ENCODE results near the gene TAS2R46.
"Not testable (repeated sequence)": the region's sequence is repeated elsewhere in the genome, so short reads cannot be mapped to it uniquely, and the experiment has no call there.

Gene TAS2R46, protein sequence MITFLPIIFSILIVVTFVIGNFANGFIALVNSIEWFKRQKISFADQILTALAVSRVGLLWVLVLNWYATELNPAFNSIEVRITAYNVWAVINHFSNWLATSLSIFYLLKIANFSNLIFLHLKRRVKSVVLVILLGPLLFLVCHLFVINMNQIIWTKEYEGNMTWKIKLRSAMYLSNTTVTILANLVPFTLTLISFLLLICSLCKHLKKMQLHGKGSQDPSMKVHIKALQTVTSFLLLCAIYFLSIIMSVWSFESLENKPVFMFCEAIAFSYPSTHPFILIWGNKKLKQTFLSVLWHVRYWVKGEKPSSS

GRCh38 chr12:11062194-11062593 lies at the start of gene TAS2R46:
Gene TAS2R46, minus strand, starts transcription at chr12:11062294. Its CDS starts 0 bp downstream, at chr12:11062294.
- not testable (repeated sequence) for DNase-seq

- not testable (repeated sequence) for DNase-seq
Observed at GRCh38 chr12:11111213-11111612, 49.1 kb upstream of the TAS2R46 start.

DNA sequence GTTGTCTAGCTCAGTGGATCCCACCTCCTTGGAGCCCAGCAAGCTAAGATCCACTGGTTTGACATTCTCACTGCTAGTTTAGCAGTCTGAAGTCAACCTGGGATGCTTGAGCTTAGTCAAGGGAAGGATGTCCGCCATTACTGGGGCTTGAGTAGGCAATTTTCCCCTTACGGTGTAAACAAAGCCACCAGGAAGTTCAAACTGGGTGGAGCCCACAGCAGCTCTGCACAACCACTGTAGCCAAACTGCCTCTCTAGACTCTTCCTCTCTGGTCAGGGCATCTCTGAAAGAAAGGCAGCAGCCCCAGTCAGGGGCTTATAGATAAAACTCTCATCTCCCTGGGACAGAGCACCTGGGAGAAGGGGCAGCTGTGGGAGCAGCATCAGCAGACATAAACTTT lies 46.8 kb upstream of the TAS2R46 start:
- DNase-seq, result no peak

GRCh38 chr12:11107719-11108118 lies 45.6 kb upstream of the TAS2R46 start:
- DNase-seq, result no peak

DNA sequence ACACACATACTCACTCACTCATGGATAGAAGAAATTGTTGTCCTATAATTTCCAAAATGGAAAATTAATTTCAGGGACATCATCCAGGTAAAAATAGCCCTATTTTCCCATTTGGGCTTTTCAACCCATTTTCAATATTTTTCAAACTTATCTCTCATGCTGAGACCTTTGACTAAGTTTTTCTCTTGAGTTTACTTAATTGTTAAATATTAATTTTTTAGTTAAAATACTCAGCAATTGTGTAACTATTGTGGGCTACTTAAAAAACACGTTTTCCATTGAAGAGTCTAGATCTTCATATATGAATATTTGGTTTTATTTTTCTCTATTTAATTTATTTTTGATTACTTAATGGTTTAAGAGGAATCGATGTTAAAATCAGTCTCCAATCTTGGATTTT lies 44.2 kb upstream of the TAS2R46 start:
- no peak for DNase-seq

DNA sequence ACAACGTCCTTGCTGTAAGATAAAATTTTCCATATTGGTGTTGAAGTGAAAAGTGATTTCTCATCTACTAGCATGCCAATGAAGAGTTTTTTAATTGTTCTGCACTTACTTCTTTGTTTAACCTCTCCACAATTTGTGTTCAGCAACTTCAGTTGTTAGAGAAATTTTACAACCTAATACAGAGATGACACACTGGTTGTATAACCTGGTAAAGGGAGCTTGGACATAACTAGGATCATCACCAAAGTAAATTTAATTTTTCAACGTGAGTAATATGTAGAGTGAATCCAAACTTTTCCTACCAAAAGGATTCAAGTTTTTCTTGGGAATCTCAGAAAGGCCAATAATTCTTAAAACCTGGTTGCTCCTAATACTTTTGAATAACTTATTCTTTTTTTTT lies 43.5 kb upstream of the TAS2R46 start:
- DNase-seq, result no peak

DNA sequence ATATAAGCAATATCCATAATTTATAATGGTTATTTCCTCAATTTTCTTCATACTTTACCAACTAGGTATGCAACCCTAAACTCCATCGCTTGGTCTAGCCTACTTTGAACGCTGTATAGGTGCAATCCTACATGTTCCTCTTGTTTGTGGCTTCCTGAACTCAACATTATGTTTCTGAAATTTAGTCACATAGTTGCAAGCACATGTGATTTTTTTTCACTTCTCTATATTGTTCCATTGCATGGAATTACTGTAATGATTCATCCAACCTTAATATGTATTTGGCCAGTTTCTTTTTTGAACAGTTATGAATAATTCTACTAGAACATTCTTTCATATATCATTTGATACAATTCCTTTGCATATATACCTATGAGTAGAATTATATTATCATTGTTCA lies 32.8 kb upstream of the TAS2R46 start:
- not testable (repeated sequence) for DNase-seq

- no peak for DNase-seq
Observed at GRCh38 chr12:11092128-11092527, 30.0 kb upstream of the TAS2R46 start, which contains the start of gene TAS2R43. Gene TAS2R43, minus strand, starts transcription at chr12:11092313. Its CDS starts 84 bp downstream, at chr12:11092229.

DNA sequence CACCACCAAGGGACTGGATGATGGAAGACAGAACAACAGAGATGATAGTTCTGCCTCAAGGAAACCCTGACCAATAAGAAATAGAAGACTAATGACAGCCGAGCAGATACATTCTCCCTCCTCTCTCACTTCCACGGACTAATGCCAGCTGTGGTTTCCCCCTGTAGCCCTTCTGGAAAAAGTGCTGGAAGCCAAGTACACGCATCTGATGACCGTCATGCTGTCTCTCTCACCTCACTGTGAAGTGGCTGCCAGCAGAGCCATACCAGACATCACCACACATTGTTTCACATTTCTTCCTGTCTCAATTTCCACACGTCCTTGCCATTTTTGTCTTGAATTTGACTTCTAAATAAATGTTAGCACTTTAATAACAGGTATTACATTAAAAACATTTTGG lies 27.2 kb upstream of the TAS2R46 start:
- no peak for DNase-seq

DNA sequence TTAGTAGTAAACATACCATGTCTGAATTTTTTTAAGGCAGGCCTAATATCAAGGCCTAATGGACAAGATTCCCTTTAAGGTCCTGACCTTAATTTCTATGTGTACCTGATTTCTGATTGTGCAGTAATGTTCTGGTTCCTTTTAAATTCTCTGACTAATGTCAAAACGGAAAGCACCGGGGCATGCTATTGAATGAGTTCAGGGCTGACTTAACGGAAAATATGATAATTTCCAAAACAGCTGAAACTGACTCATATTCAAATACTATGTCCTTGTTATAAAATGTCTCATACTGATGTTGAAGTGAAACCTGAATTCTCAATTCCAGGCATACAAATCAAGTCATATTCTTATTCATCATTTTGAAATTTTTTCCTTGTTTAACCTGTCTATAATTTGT lies 23.3 kb upstream of the TAS2R46 start:
- no peak for DNase-seq

GRCh38 chr12:11081987-11082386 lies 19.9 kb upstream of the TAS2R46 start:
- no peak for DNase-seq

DNA sequence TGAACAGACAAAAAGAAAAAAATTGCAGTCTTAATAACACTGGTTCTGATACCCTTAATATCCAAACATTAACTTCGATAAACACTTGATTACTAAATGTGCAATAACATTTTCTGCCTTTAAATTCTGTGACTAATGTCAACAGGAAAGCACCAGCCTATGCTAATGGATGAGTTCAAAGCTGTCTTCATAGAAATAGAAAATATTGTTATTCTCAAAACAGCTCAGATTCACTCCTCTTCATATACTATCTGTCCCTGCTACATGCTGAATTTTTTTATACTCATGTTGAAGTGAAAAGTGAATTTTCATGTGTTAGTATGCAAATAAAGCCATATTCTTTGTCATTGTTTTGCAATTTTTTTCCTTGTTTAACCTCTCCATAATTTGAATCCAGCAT lies 16.2 kb upstream of the TAS2R46 start:
- no peak for DNase-seq

GRCh38 chr12:11075642-11076041 lies 13.5 kb upstream of the TAS2R46 start:
- DNase-seq, result no peak

DNA sequence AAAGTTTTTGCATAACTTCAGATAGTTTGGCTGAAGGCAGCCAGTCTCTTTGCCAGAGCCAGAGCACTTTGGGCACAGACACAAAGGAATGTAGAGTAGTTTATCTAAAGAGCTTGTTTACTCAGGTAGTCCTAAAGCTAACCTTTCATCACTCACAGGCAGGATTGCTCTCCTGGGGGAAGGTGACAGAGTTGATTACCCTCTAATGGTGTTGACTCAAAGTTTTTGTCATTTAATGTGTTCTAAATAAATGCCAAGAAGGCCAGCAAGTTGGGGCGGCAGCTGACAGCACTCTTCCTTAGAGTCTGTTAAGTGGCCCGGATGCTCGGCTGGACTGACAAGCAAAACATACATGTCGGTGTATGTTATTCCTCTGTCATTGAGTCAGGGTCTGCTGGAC lies 9.3 kb upstream of the TAS2R46 start:
- no peak for DNase-seq

- DNase-seq, result no peak
Observed at GRCh38 chr12:11070999-11071398, 8.9 kb upstream of the TAS2R46 start.

GRCh38 chr12:11069854-11070365 lies 7.8 kb upstream of the TAS2R46 start:
- DNase-seq, result no peak

GRCh38 chr12:11067514-11067913 lies 5.4 kb upstream of the TAS2R46 start:
- no peak for DNase-seq

DNA sequence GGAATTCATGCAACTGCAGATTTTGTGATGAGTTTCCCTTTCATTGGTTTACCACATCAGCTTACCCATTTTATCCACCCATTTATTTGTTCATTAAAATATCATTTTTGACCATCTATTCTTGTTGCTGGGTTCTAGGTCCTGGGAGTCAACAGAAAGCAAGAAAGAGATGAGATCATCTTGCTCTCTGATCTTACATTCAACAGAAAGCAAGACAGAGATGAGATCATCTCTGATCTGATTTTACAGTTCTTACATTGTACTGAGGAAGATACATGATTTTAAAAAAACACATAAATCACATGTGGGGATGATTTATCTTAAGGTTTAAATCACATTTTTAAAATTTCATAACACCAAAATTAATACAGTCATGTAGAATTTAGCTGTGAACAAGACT lies 2.3 kb downstream of the TAS2R46 start:
- DNase-seq, result no peak

- no peak for DNase-seq
Observed at GRCh38 chr12:11059041-11059440, 3.1 kb downstream of the TAS2R46 start.

DNA sequence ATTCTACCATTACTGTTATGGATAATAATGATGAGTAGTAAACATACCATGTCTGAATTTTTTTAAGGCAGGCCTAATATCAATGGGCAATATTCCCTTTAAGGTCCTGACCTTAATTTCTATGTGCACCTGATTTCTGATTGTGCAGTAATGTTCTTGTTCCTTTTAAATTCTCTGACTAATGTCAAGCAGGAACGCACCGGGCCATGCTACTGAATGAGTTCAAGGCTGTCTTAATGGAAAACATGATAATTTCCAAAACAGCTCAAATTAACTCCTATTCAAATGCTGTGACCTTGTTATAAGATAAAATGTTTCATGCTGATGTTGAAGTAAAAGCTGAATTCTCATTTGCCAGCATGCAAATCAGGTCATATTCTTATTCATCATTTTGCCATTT lies 6.8 kb downstream of the TAS2R46 start:
- DNase-seq, result no peak

DNA sequence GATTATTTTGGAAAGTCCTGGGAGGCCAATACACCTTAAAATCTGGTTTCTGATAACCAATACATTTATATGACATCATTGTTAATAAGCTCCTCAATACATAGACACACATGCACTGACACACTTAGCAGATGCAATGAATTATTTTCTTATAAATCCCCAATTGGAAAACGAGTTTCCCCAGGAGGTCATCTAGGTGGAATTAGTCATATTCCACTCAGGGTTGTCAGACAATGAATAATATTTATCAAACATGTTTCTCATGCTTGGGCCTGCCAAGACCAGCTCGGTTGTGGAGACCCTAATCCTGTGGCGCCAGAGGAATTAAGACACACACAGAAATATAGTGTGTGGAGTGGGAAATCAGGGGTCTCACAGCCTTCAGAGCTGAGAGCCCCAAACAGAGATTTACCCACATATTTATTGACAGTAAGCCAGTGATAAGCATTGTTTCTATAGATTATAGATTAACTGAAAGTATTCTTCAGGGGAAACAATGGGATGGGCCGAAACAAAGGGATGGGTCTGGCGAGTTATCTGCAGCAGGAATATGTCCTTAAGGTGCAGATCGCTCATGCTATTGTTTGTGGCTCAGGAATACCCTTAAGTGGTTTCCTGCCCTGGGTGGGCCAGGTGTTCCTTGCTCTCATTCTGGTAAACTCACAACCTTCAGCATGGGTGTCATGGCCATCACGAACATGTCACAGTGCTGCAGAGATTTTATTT lies 12.1 kb downstream of the TAS2R46 start:
- DNase-seq, result not testable (repeated sequence)

- DNase-seq, result not testable (repeated sequence)
Observed at GRCh38 chr12:11041366-11041765, 20.7 kb downstream of the TAS2R46 start.

- no peak for DNase-seq
Observed at GRCh38 chr12:11040162-11040561, 21.9 kb downstream of the TAS2R46 start.

DNA sequence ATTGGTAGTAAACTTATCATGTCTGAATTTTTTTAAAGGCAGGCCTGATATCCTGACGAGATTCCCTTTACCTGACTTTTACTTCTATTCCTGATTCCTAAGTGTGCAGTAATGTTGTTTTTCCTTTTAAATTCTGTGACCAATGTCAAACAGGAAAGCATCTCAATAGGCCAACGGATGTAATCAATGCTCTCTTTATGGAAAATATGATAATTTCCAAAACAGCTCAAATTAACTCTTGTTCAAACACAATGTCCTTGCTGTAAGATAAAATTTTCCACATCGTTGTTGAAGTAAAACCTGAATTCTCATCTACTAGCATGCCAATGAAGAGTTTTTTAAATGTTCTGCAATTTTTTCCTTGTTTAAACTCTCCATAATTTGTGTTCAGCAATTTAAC lies 22.9 kb downstream of the TAS2R46 start:
- DNase-seq, result no peak
